DND-41 (cell line): ENCODE results near the gene GNG11.

Experiments
- EZH2 ChIP-seq: IDR thresholded peaks from 3 replicates; pipeline ENCODE4 v1.6.1; 2012; ENCODE audit warnings: borderline replicate concordance, low read depth, mild to moderate bottlenecking, moderate library complexity, low read length, inconsistent platforms; ENCODE audit not compliant: severe bottlenecking
- TF ChIP-seq, protein P1 (sequence below): IDR thresholded peaks from 2 replicates; pipeline ENCODE4 v1.5.1; 2012; ENCODE audit warnings: borderline replicate concordance, low read length, moderate library complexity, mild to moderate bottlenecking; ENCODE audit not compliant: poor library complexity, severe bottlenecking; ENCODE audit errors: extremely low read depth

DNA sequence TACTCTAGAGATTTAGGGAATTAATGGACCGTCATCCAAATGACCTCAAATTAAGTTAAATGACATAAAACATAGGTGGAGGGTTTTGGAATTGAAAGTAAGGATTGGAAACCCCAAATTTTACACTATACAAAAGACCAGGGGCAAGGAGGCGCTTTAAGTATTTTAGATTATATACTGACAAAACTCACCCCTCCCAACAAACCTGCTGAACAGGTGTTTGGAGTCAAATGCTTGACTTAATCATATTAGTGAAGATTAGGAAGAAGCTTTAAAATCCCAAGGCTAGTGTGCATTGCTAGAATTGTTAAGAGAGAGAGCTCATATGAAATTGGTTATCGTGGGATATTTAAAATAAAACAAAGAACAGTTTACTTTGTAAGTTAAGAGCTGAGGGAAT is 15.3 kb upstream of the GNG11 start, which contains the start of gene GNGT1:
- TF ChIP-seq, protein P1, sequence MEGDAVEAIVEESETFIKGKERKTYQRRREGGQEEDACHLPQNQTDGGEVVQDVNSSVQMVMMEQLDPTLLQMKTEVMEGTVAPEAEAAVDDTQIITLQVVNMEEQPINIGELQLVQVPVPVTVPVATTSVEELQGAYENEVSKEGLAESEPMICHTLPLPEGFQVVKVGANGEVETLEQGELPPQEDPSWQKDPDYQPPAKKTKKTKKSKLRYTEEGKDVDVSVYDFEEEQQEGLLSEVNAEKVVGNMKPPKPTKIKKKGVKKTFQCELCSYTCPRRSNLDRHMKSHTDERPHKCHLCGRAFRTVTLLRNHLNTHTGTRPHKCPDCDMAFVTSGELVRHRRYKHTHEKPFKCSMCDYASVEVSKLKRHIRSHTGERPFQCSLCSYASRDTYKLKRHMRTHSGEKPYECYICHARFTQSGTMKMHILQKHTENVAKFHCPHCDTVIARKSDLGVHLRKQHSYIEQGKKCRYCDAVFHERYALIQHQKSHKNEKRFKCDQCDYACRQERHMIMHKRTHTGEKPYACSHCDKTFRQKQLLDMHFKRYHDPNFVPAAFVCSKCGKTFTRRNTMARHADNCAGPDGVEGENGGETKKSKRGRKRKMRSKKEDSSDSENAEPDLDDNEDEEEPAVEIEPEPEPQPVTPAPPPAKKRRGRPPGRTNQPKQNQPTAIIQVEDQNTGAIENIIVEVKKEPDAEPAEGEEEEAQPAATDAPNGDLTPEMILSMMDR = no peak
- no peak for TF ChIP-seq EZH2
